ENCODE data around the gene AGBL1. TPM values are rescaled to one million over a fixed set of nuclear protein-coding genes. Genes with fewer than 3 reads are reported as not detected.

The AGBL1 gene
- total RNA-seq, 2 donors from 2014 or later, result not detected

DNA sequence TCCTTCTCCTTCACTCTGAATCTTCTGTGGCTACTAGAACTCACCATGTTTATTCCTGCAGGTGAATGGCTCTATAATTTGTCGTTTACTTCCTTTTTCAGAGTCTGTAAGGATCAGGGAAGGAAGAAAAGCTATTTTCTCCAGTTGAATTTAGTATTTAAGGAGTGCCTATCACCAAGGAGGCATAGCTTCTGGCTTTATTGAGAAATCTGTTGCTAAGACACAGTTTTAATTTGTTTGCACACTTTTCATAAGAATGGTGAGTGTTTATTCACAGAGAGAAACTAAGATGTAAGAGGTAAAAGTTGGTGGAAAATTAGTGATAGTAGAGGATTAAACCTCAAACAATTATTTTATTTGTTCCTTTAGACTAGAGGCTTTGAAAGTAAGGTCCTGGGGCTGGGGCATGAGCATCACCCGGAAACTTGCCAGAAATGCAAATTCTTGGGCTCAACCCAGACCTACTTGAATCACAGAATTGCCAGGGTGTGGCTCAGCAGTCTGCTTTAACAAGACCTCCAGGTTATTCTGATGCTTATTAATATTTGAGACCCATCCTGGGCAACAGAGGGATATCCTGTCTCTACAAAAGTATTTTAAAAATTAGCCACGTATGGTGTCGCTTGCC is 461.3 kb downstream of the AGBL1 start:
- no peaks in the 10 kb centered on the region for H3K9me3 ChIP-seq
- no peak for TF ChIP-seq CTCF (IDR thresholded peaks at IDR 0.05)
- H3K4me3 ChIP-seq, result no peak overlapping the region
- no peak overlapping the region for H3K27ac ChIP-seq
- DNase-seq (ENCODE audit: low spot score), result no peak
- ATAC-seq (ENCODE audit: insufficient number of reproducible peaks, low FRiP score, low read depth), result no peak
- no peaks in the 10 kb centered on the region for H3K27me3 ChIP-seq (replicated peaks; ENCODE audit: insufficient read depth)
- no peaks in the 10 kb centered on the region for H3K36me3 ChIP-seq
- no peaks in the 10 kb centered on the region for H3K4me1 ChIP-seq (ENCODE audit: control insufficient read depth in 1 of 2, low read depth in 2 of 2)

DNA sequence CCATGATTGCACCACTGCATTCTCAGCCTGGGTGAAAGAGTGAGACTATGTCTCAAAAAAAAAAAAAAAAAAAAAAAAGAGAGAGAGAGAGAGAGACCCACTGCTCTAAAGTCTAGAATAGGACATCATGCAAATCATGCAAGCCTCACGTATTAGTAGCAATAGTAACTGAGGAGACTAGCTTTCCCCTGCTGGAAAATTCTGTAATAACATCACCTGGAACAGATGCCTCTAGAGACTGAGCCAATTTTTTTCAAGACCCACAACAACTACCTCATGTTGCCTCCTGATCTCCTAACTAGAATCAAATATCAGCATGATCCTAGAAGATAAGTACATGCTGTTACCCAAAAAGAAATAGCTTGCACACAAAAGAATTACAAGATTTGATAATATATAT is 461.9 kb downstream of the AGBL1 start:
- H3K27ac ChIP-seq, result no peak overlapping the region
- no peaks in the 10 kb centered on the region for H3K27me3 ChIP-seq (replicated peaks; ENCODE audit: insufficient read depth)
- no peak for DNase-seq (ENCODE audit: low spot score)
- no peak for TF ChIP-seq CTCF (IDR thresholded peaks at IDR 0.05)
- no peak for ATAC-seq (ENCODE audit: insufficient number of reproducible peaks, low FRiP score, low read depth)
- H3K4me3 ChIP-seq, result no peak overlapping the region
- no peaks in the 10 kb centered on the region for H3K36me3 ChIP-seq
- H3K4me1 ChIP-seq (ENCODE audit: control insufficient read depth in 1 of 2, low read depth in 2 of 2), result no peaks in the 10 kb centered on the region
- no peaks in the 10 kb centered on the region for H3K9me3 ChIP-seq

- H3K36me3 ChIP-seq, result no peaks in the 10 kb centered on the region
- no peak for TF ChIP-seq CTCF (IDR thresholded peaks at IDR 0.05)
- H3K27me3 ChIP-seq (replicated peaks; ENCODE audit: insufficient read depth), result no peaks in the 10 kb centered on the region
- no peak for ATAC-seq (ENCODE audit: insufficient number of reproducible peaks, low FRiP score, low read depth)
- H3K4me1 ChIP-seq (ENCODE audit: control insufficient read depth in 1 of 2, low read depth in 2 of 2), result no peaks in the 10 kb centered on the region
- H3K4me3 ChIP-seq, result no peak overlapping the region
- no peak overlapping the region for H3K27ac ChIP-seq
- H3K9me3 ChIP-seq, result no peaks in the 10 kb centered on the region
- no peak for DNase-seq (ENCODE audit: low spot score)
These were observed 470.4 kb downstream of the AGBL1 start for GRCh38 chr15:86550075-86550474.

- Histone ChIP-seq H3K4me1 (ENCODE audit: control insufficient read depth in 1 of 2, low read depth in 2 of 2) (no peaks in the 10 kb centered on the region), H3K36me3 (no peaks in the 10 kb centered on the region), H3K4me3 (no peak overlapping the region), H3K27me3 (replicated peaks; ENCODE audit: insufficient read depth) (no peaks in the 10 kb centered on the region), H3K9me3 (no peaks in the 10 kb centered on the region), H3K27ac (no peak overlapping the region)
- DNase-seq (ENCODE audit: low spot score), result no peak
- no peak for ATAC-seq (ENCODE audit: insufficient number of reproducible peaks, low FRiP score, low read depth)
- TF ChIP-seq CTCF (IDR thresholded peaks at IDR 0.05), result no peak
These were observed 473.4 kb downstream of the AGBL1 start for GRCh38 chr15:86553108-86553507.

DNA sequence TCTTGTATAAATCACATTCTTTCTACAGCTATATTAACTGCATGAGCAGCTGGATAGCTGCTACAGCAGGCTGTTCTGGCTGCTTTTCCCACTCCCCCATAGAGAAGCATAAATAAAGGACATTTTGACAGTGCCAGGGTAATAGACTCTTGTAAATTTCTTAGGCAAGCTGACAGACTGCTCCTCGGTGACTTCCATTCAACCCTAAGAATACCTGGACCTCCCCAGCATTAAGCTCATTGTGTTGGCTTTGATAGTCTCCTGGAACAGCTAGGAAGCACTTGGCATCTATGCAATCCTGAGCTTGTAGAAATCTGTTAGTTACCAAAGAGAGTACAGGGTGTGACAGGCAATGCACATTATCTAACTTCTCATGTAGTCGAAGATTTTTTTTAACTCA is 475.4 kb downstream of the AGBL1 start:
- Histone ChIP-seq H3K4me1 (ENCODE audit: control insufficient read depth in 1 of 2, low read depth in 2 of 2) (no peaks in the 10 kb centered on the region), H3K27ac (no peak overlapping the region), H3K9me3 (no peaks in the 10 kb centered on the region), H3K36me3 (no peaks in the 10 kb centered on the region), H3K27me3 (replicated peaks; ENCODE audit: insufficient read depth) (no peaks in the 10 kb centered on the region), H3K4me3 (no peak overlapping the region)
- DNase-seq (ENCODE audit: low spot score) (no peak), ATAC-seq (ENCODE audit: insufficient number of reproducible peaks, low FRiP score, low read depth) (no peak)
- TF ChIP-seq CTCF (IDR thresholded peaks at IDR 0.05), result no peak

Data from thoracic aorta (tissue), 2 donors.